GM19043 (cell line): Measurements from ENCODE around the gene CARHSP1.
"Not testable (repeated sequence)": the region's sequence is repeated elsewhere in the genome, so short reads cannot be mapped to it uniquely, and the experiment has no call there.

Source experiments
- ATAC-seq: cut with Tn5 transposase; IDR thresholded peaks from one replicate; pipeline ENCODE4 v1.9.1; 2021; ENCODE audit warnings: low read depth; ENCODE audit not compliant: unreplicated experiment

The CARHSP1 gene

GRCh38 chr16:8836797-8837196 lies 32.0 kb downstream of the CARHSP1 start:
- not testable (repeated sequence) for ATAC-seq

GRCh38 chr16:8832717-8833105 lies 36.1 kb downstream of the CARHSP1 start:
- ATAC-seq: no peak

- ATAC-seq: no peak
These were observed 36.7 kb downstream of the CARHSP1 start for GRCh38 chr16:8831871-8832716.

GRCh38 chr16:8831450-8831849 lies 37.4 kb downstream of the CARHSP1 start:
- ATAC-seq: no peak

GRCh38 chr16:8828541-8829165 lies 40.2 kb downstream of the CARHSP1 start:
- no peak for ATAC-seq

- no peak for ATAC-seq
These were observed 42.4 kb downstream of the CARHSP1 start for GRCh38 chr16:8826278-8826879.

GRCh38 chr16:8822403-8822802 lies 46.4 kb downstream of the CARHSP1 start:
- ATAC-seq: no peak

GRCh38 chr16:8819411-8820034 lies 49.3 kb downstream of the CARHSP1 start:
- ATAC-seq: no peak

GRCh38 chr16:8818504-8819270 lies 50.1 kb downstream of the CARHSP1 start:
- ATAC-seq: peak; percentile 92

- no peak for ATAC-seq
These were observed 51.7 kb downstream of the CARHSP1 start for GRCh38 chr16:8816967-8817655.

- ATAC-seq: no peak
These were observed 54.6 kb downstream of the CARHSP1 start for GRCh38 chr16:8814095-8814806.

- no peak for ATAC-seq
These were observed 56.5 kb downstream of the CARHSP1 start for GRCh38 chr16:8812162-8812843.

GRCh38 chr16:8808613-8809353 lies 60.0 kb downstream of the CARHSP1 start:
- ATAC-seq: no peak

- no peak for ATAC-seq
These were observed 60.8 kb downstream of the CARHSP1 start for GRCh38 chr16:8808009-8808408.

GRCh38 chr16:8807189-8807588 lies 61.6 kb downstream of the CARHSP1 start:
- ATAC-seq: no peak

GRCh38 chr16:8806272-8806983 lies 62.4 kb downstream of the CARHSP1 start:
- no peak for ATAC-seq

GRCh38 chr16:8804313-8804712 lies 64.5 kb downstream of the CARHSP1 start:
- ATAC-seq: no peak
